Naive thymus-derived CD8-positive, alpha-beta T cell (primary cell): ENCODE results near the gene ABCA1. TPM values are rescaled to one million over a fixed set of nuclear protein-coding genes. Genes with fewer than 3 reads are reported as not detected.
A peak's percentile ranks its signal among the peaks of the same experiment; 100 is the strongest.
"Not testable (repeated sequence)": the region's sequence is repeated elsewhere in the genome, so short reads cannot be mapped to it uniquely, and the experiment has no call there.

ENCODE experiments used
- ATAC-seq, 2 donors: fragments of 150-1000 bp; cut with Tn5 transposase in 1 of 2; sonication (Bioruptor Pico), chemical (Tn5 transposase) in 1 of 2; 1 replicate in 1 of 2; 2 replicates in 1 of 2; pipeline ENCODE4 v1.10.0; 2021; ENCODE audit warnings: mild to moderate bottlenecking in 2 of 2, moderate library complexity in 2 of 2
- POLR2A ChIA-PET: fragments of 350-600 bp; sonication (Branson Sonifier 250); formaldehyde crosslinking; loops from one replicate; lab custom pipeline; 2021; ENCODE audit warnings: antibody characterized with exemption; lab: Charles Lee
- DNase-seq, 10 donors: peaks; one replicate each; pipeline versions ENCODE4 v3.0.0 to v3.0.0-alpha.2; 2020 to 2022
- H3K27ac Mint-ChIP-seq, 10 donors: one replicate each; pipeline ENCODE4 v1.8.0; 2020 to 2022; ENCODE audit warnings: mild to moderate bottlenecking in 10 of 10, mixed read lengths in 10 of 10, moderate library complexity in 4 of 10, inconsistent platforms in 1 of 10
- H3K27me3 Mint-ChIP-seq, 5 donors: one replicate each; pipeline ENCODE4 v1.8.0; 2021 to 2022; ENCODE audit warnings: mixed read lengths in 5 of 5
- H3K36me3 Mint-ChIP-seq, 3 donors: one replicate each; pipeline ENCODE4 v1.8.0; 2020 to 2022; ENCODE audit warnings: mixed read lengths in 3 of 3, mild to moderate bottlenecking in 2 of 3, inconsistent platforms in 1 of 3
- H3K4me1 Mint-ChIP-seq, 4 donors: one replicate each; pipeline ENCODE4 v1.8.0; 2021 to 2022; ENCODE audit warnings: mixed read lengths in 4 of 4
- H3K4me3 Mint-ChIP-seq, 10 donors: one replicate each; pipeline ENCODE4 v1.8.0; 2020 to 2022; ENCODE audit warnings: mild to moderate bottlenecking in 10 of 10, mixed read lengths in 10 of 10, moderate library complexity in 6 of 10, inconsistent platforms in 1 of 10
- H3K9me3 Mint-ChIP-seq, 9 donors: one replicate each; pipeline ENCODE4 v1.8.0; 2020 to 2022; ENCODE audit warnings: mixed read lengths in 9 of 9, mild to moderate bottlenecking in 3 of 9, inconsistent platforms in 1 of 9, moderate library complexity in 1 of 9
- polyA plus RNA-seq, 3 donors: library from polyadenylated mRNA; unstranded; fragments of 300-500 nt; fragmentation: Illumina TruSeq; gene quantifications; one replicate each; pipeline ENCODE4 v1.2.3, GENCODE V29; 2021
- total RNA-seq, 8 experiments: library from RNA in 2 of 8; stranded (reverse) in 2 of 8; gene quantifications; one replicate each; pipeline ENCODE4 v1.2.3 and lab custom pipeline; 2021 to 2026

The ABCA1 gene
- total and polyA plus RNA-seq, 5 experiments from 2014 or later = 0.13 to 0.93 (median 0.43) TPM; not detected in 1

GRCh38 chr9:104855807-104856206 is 72.1 kb downstream of the ABCA1 start:
- H3K27me3 Mint-ChIP-seq = no peaks in the 10 kb centered on the region
- H3K4me1 Mint-ChIP-seq = peaks cover 0 to 6% (median 0%) of the 10 kb centered on the region in 4 donors
- DNase-seq (no peak), ATAC-seq (no peak)
- POLR2A ChIA-PET = no interaction called here
- H3K27ac Mint-ChIP-seq = peak overlapping the region in 1 of 10 donors; percentile 48
- H3K4me3 Mint-ChIP-seq = no peak overlapping the region
- H3K36me3 Mint-ChIP-seq = peaks cover 0 to 38% (median 30%) of the 10 kb centered on the region in 3 donors
- no peaks in the 10 kb centered on the region for H3K9me3 Mint-ChIP-seq

GRCh38 chr9:104855258-104855657 is 72.7 kb downstream of the ABCA1 start:
- POLR2A ChIA-PET, H3K27me3 Mint-ChIP-seq, DNase-seq, H3K4me1 Mint-ChIP-seq, H3K27ac Mint-ChIP-seq, ATAC-seq, H3K9me3 Mint-ChIP-seq, H3K4me3 Mint-ChIP-seq: not testable (repeated sequence)
- peaks cover 0 to 38% (median 30%) of the 10 kb centered on the region in 3 donors for H3K36me3 Mint-ChIP-seq

GRCh38 chr9:104854613-104855012 is 73.3 kb downstream of the ABCA1 start:
- POLR2A ChIA-PET = no interaction called here
- Mint-ChIP-seq H3K27ac (no peak overlapping the region), H3K4me1 (no peaks in the 10 kb centered on the region), H3K36me3 (peaks cover 0 to 37% (median 28%) of the 10 kb centered on the region in 3 donors), H3K4me3 (no peak overlapping the region), H3K27me3 (no peaks in the 10 kb centered on the region), H3K9me3 (no peaks in the 10 kb centered on the region)
- no peak for DNase-seq
- ATAC-seq = no peak

GRCh38 chr9:104853683-104854082 is 74.3 kb downstream of the ABCA1 start:
- Mint-ChIP-seq H3K27ac (no peak overlapping the region), H3K9me3 (no peaks in the 10 kb centered on the region), H3K4me1 (no peaks in the 10 kb centered on the region), H3K4me3 (no peak overlapping the region), H3K36me3 (peaks cover 0 to 30% (median 28%) of the 10 kb centered on the region in 3 donors), H3K27me3 (no peaks in the 10 kb centered on the region)
- DNase-seq = no peak
- ATAC-seq = no peak
- POLR2A ChIA-PET = no interaction called here

- POLR2A ChIA-PET = no interaction called here
- no peak for ATAC-seq
- H3K36me3 Mint-ChIP-seq = peaks cover 0 to 26% (median 24%) of the 10 kb centered on the region in 3 donors
Measured at GRCh38 chr9:104853159-104853558, 74.8 kb downstream of the ABCA1 start.

GRCh38 chr9:104851546-104851920 is 76.4 kb downstream of the ABCA1 start:
- POLR2A ChIA-PET = no interaction called here
- H3K4me1 Mint-ChIP-seq = no peaks in the 10 kb centered on the region
- H3K4me3 Mint-ChIP-seq = no peak overlapping the region
- ATAC-seq = no peak
- no peak overlapping the region for H3K27ac Mint-ChIP-seq
- H3K9me3 Mint-ChIP-seq = no peaks in the 10 kb centered on the region
- no peaks in the 10 kb centered on the region for H3K27me3 Mint-ChIP-seq
- H3K36me3 Mint-ChIP-seq = peaks cover 0 to 17% (median 17%) of the 10 kb centered on the region in 3 donors
- DNase-seq = no peak

More at GRCh38 chr9:104853159-104853558, 74.8 kb downstream of the ABCA1 start:
- H3K4me1 Mint-ChIP-seq = no peaks in the 10 kb centered on the region
- no peaks in the 10 kb centered on the region for H3K27me3 Mint-ChIP-seq
- no peaks in the 10 kb centered on the region for H3K9me3 Mint-ChIP-seq
- H3K4me3 Mint-ChIP-seq = no peak overlapping the region
- DNase-seq = no peak
- H3K27ac Mint-ChIP-seq = no peak overlapping the region

- POLR2A ChIA-PET = no interaction called here
- H3K4me3 Mint-ChIP-seq = no peak overlapping the region
- peaks cover 0 to 13% (median 12%) of the 10 kb centered on the region in 3 donors for H3K36me3 Mint-ChIP-seq
- DNase-seq (no peak), ATAC-seq (no peak)
- H3K4me1 Mint-ChIP-seq = no peaks in the 10 kb centered on the region
- no peaks in the 10 kb centered on the region for H3K27me3 Mint-ChIP-seq
- no peak overlapping the region for H3K27ac Mint-ChIP-seq
- no peaks in the 10 kb centered on the region for H3K9me3 Mint-ChIP-seq
Measured at GRCh38 chr9:104850786-104851545, 77.0 kb downstream of the ABCA1 start.

GRCh38 chr9:104849023-104849422 is 78.9 kb downstream of the ABCA1 start:
- no peaks in the 10 kb centered on the region for H3K4me1 Mint-ChIP-seq
- no peaks in the 10 kb centered on the region for H3K27me3 Mint-ChIP-seq
- ATAC-seq (no peak), DNase-seq (no peak)
- POLR2A ChIA-PET = no interaction called here
- H3K36me3 Mint-ChIP-seq = peaks cover 0 to 16% (median 3%) of the 10 kb centered on the region in 3 donors
- no peak overlapping the region for H3K4me3 Mint-ChIP-seq
- H3K27ac Mint-ChIP-seq = no peak overlapping the region
- no peaks in the 10 kb centered on the region for H3K9me3 Mint-ChIP-seq

GRCh38 chr9:104844710-104845109 is 83.2 kb downstream of the ABCA1 start:
- DNase-seq (no peak), ATAC-seq (no peak)
- H3K27me3 Mint-ChIP-seq = no peaks in the 10 kb centered on the region
- H3K9me3 Mint-ChIP-seq = no peaks in the 10 kb centered on the region
- H3K27ac Mint-ChIP-seq = no peak overlapping the region
- H3K36me3 Mint-ChIP-seq = peaks cover 0 to 24% (median 3%) of the 10 kb centered on the region in 3 donors
- POLR2A ChIA-PET = no interaction called here
- H3K4me1 Mint-ChIP-seq = no peaks in the 10 kb centered on the region
- no peak overlapping the region for H3K4me3 Mint-ChIP-seq

- POLR2A ChIA-PET = no interaction called here
- H3K9me3 Mint-ChIP-seq = no peaks in the 10 kb centered on the region
- H3K27me3 Mint-ChIP-seq = no peaks in the 10 kb centered on the region
- H3K27ac Mint-ChIP-seq = no peak overlapping the region
- ATAC-seq = no peak
- H3K4me3 Mint-ChIP-seq = no peak overlapping the region
- H3K36me3 Mint-ChIP-seq = peaks cover 0 to 25% (median 3%) of the 10 kb centered on the region in 3 donors
- H3K4me1 Mint-ChIP-seq = no peaks in the 10 kb centered on the region
- no peak for DNase-seq
Measured at GRCh38 chr9:104843644-104844240, 84.2 kb downstream of the ABCA1 start.

- H3K36me3 Mint-ChIP-seq = peaks cover 0 to 25% (median 5%) of the 10 kb centered on the region in 3 donors
- H3K27me3 Mint-ChIP-seq = no peaks in the 10 kb centered on the region
- ATAC-seq (no peak), DNase-seq (no peak)
- H3K27ac Mint-ChIP-seq = peak overlapping the region in 1 of 10 donors; percentile 5
- POLR2A ChIA-PET = no interaction called here
- no peaks in the 10 kb centered on the region for H3K9me3 Mint-ChIP-seq
- no peaks in the 10 kb centered on the region for H3K4me1 Mint-ChIP-seq
- H3K4me3 Mint-ChIP-seq = no peak overlapping the region
Measured at GRCh38 chr9:104842698-104843097, 85.3 kb downstream of the ABCA1 start.

- ATAC-seq = no peak
- H3K27ac Mint-ChIP-seq = no peak overlapping the region
Measured at GRCh38 chr9:104841601-104842141, 86.3 kb downstream of the ABCA1 start.

GRCh38 chr9:104838958-104839357 is 89.0 kb downstream of the ABCA1 start:
- Mint-ChIP-seq H3K4me3 (no peak overlapping the region), H3K4me1 (peaks cover 6 to 16% (median 12%) of the 10 kb centered on the region in 4 donors)
- ATAC-seq = no peak

More at GRCh38 chr9:104841601-104842141, 86.3 kb downstream of the ABCA1 start:
- H3K4me3 Mint-ChIP-seq = no peak overlapping the region
- H3K9me3 Mint-ChIP-seq = no peaks in the 10 kb centered on the region
- no peaks in the 10 kb centered on the region for H3K27me3 Mint-ChIP-seq
- POLR2A ChIA-PET = no interaction called here
- DNase-seq = no peak
- peaks cover 0 to 33% (median 16%) of the 10 kb centered on the region in 3 donors for H3K36me3 Mint-ChIP-seq
- H3K4me1 Mint-ChIP-seq = peaks cover 0 to 9% (median 4%) of the 10 kb centered on the region in 4 donors

More at GRCh38 chr9:104838958-104839357, 89.0 kb downstream of the ABCA1 start:
- POLR2A ChIA-PET = no interaction called here
- Mint-ChIP-seq H3K27ac (no peak overlapping the region), H3K27me3 (no peaks in the 10 kb centered on the region), H3K9me3 (no peaks in the 10 kb centered on the region), H3K36me3 (peaks cover 0 to 27% (median 18%) of the 10 kb centered on the region in 3 donors)
- no peak for DNase-seq
